Choroid plexus epithelial cell (primary cell): Measurements from ENCODE around the gene HTR3D.
"Not testable (repeated sequence)": the region's sequence is repeated elsewhere in the genome, so short reads cannot be mapped to it uniquely, and the experiment has no call there.

Source experiments
- DNase-seq: peaks from one replicate; pipeline ENCODE4 v3.0.0-alpha.2; 2010; ENCODE audit warnings: low read depth
- H3K4me3 ChIP-seq: 2 replicates; pipeline ENCODE4 v1.5.1; 2011; ENCODE audit warnings: low read depth, mild to moderate bottlenecking, control low read depth, low read length, moderate library complexity
- TF ChIP-seq, protein P1 (sequence below): conservative IDR thresholded peaks from 2 replicates; pipeline ENCODE4 v1.5.1; 2011; ENCODE audit warnings: low read depth, mild to moderate bottlenecking, control low read depth, inconsistent platforms, low read length, moderate library complexity

HTR3D gene

DNA sequence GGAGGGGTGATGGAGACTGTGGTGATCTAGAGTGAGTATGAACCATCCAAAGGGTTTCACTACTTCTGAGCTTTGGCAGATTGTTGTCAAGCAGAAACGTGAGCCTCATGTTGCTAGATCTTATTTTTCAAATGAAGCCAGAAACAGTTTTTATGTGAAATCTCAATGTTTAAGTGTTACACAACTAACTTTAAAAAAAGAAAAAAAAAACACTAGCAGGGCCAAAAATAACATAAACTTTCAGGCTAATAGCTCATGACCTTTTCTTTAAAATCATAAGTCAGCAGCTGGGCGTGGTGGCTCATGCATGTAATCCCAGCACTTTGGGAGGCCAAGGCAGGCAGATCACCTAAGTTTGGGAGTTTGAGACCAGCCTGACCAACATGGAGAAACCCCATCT, 2.1 kb upstream of the HTR3D start:
- H3K4me3 ChIP-seq, result no peak overlapping the region
- TF ChIP-seq, protein P1, sequence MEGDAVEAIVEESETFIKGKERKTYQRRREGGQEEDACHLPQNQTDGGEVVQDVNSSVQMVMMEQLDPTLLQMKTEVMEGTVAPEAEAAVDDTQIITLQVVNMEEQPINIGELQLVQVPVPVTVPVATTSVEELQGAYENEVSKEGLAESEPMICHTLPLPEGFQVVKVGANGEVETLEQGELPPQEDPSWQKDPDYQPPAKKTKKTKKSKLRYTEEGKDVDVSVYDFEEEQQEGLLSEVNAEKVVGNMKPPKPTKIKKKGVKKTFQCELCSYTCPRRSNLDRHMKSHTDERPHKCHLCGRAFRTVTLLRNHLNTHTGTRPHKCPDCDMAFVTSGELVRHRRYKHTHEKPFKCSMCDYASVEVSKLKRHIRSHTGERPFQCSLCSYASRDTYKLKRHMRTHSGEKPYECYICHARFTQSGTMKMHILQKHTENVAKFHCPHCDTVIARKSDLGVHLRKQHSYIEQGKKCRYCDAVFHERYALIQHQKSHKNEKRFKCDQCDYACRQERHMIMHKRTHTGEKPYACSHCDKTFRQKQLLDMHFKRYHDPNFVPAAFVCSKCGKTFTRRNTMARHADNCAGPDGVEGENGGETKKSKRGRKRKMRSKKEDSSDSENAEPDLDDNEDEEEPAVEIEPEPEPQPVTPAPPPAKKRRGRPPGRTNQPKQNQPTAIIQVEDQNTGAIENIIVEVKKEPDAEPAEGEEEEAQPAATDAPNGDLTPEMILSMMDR, result no peak
- DNase-seq, result peak; percentile 36

DNA sequence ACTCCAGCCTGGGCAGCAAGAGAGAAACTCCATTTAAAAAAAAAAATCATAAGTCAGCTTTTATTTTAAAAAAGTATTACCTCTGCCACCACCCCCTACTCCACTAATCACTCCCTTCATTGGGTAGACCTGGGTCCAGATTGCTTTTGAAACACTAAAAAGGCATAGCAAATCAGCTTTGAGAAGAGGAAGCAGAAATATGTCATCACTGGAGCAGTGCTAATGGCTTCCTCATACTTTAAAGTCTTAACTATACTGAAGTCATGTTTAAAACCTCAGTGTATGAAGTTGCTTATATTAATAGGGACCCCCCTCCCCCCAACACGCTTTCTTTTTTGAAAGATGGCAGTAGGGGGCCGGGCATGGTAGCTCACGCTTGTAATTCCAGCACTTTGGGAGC, 1.0 kb upstream of the HTR3D start:
- H3K4me3 ChIP-seq, result no peak overlapping the region
- no peak for DNase-seq
- TF ChIP-seq, protein P1, result no peak

DNA sequence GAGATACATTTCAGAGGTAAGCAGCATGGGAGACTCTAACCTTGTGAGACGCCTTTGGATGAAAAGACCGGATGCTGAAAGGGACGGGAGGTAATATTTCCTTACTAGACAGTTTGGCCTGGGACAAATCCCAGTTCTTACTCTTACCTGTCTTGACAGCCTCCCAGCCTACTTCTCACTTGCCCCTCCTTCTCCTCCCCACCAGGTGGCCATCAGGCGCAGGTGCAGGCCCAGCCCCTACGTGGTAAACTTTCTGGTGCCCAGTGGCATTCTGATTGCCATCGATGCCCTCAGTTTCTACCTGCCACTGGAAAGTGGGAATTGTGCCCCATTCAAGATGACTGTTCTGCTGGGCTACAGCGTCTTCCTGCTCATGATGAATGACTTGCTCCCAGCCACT, 6.3 kb downstream of the HTR3D start:
- no peak overlapping the region for H3K4me3 ChIP-seq
- TF ChIP-seq, protein P1, result no peak
- no peak for DNase-seq

DNA sequence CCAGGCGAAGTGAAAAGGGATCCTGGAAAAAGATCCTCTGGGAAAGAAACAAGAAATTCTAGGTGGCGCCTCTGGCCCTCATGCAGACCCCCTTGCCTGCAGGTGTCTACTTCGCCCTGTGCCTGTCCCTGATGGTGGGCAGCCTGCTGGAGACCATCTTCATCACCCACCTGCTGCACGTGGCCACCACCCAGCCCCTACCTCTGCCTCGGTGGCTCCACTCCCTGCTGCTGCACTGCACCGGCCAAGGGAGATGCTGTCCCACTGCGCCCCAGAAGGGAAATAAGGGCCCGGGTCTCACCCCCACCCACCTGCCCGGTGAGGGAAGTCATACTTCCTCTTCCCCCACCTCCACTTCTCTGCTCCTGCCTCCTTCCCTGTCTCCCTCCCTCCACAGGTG, 6.8 kb downstream of the HTR3D start:
- not testable (repeated sequence) for DNase-seq, H3K4me3 ChIP-seq

DNA sequence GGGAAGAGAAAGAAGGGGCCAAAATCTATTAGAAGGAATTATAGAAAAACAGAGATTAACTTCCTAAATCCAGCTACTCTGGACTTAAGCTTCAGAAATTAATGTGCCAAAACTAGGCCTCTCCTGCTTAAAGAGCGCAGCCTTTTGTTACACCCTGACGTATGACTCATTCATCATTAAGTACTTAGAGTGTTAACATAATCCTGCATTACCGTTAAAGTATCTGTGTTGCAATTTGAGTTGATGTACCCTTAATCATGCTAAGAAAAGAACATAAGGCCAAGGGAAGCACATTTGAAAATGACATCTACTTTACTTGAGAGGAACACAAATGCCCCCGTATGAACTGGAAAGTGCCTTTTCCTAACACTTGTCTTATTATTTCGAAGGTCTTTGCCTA, 7.9 kb downstream of the HTR3D start:
- DNase-seq, result no peak
- TF ChIP-seq, protein P1, result no peak
- no peak overlapping the region for H3K4me3 ChIP-seq

DNA sequence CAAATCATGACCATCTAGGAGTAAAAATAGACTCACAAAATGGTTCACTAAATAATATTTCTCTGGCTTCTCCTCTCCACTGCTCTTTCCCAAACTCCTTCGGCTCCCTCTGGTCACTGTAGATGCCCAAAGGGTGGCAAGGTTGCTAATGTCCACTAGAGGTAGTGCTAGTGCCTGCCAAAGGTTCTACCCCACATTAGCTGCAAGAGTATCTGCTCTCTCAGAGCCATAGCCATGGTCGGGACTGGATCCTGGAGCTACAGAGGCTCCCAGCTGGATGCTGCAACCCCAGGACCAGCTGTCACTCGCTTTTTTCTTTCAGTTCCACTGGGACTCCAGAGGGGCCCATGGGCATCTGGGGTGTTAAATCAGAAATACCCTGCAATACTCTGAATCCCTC, 8.5 kb downstream of the HTR3D start:
- DNase-seq, result peak; percentile 56
- H3K4me3 ChIP-seq, result no peak overlapping the region
- TF ChIP-seq, protein P1, result peak; percentile 65

DNA sequence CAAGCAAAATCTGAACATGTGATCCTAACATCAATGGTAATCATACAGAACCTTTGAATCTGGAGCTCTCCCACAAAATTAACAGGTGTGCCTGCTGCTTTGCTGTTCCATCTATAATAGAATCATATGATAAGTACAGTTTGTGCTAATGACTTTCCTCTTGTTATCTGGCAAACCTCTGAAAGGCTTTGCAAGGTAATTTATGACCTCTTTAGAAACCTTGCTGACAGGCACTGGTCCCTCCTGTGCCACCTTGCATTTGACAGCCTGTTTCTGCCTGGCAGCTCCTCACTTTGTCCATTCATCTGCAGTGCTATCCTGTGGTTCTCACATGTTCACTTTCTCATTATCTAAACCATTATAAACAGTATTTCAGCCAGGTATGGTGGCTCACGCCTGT, 11.1 kb downstream of the HTR3D start:
- no peak for DNase-seq

More for the DNA sequence above, 11.1 kb downstream of the HTR3D start:
- TF ChIP-seq, protein P1, result no peak
- H3K4me3 ChIP-seq, result no peak overlapping the region
